ENCODE data around the gene PKMYT1. TPM values are rescaled to one million over a fixed set of nuclear protein-coding genes. Genes with fewer than 3 reads are reported as not detected.

PKMYT1 gene
- total and polyA plus RNA-seq, 9 of the 15 experiments (the other 6 are each of a cell fraction or from before 2014, with no cell fraction given): 8.7 to 201 (median 37.8) TPM

- TF ChIP-seq TCF7L2 (IDR thresholded peaks at IDR 0.05; ENCODE audit: low read depth, low read length): no peak
- no peak for TF ChIP-seq RHOXF2B (CRISPR knock-in tag; conservative IDR thresholded peaks at IDR 0.05)
- no peak for TF ChIP-seq DEAF1 (CRISPR knock-in tag; IDR thresholded peaks at IDR 0.05)
- TF ChIP-seq, protein P1, sequence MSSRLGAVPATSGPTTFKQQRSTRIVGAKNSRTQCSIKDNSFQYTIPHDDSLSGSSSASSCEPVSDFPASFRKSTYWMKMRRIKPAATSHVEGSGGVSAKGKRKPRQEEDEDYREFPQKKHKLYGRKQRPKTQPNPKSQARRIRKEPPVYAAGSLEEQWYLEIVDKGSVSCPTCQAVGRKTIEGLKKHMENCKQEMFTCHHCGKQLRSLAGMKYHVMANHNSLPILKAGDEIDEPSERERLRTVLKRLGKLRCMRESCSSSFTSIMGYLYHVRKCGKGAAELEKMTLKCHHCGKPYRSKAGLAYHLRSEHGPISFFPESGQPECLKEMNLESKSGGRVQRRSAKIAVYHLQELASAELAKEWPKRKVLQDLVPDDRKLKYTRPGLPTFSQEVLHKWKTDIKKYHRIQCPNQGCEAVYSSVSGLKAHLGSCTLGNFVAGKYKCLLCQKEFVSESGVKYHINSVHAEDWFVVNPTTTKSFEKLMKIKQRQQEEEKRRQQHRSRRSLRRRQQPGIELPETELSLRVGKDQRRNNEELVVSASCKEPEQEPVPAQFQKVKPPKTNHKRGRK (tag; IDR thresholded peaks at IDR 0.05): no peak
- no peak for TF ChIP-seq E2F5 (CRISPR knock-in tag; IDR thresholded peaks at IDR 0.05)
- TF ChIP-seq PHTF2 (CRISPR knock-in tag; IDR thresholded peaks at IDR 0.05): no peak
- no peak for TF ChIP-seq HSF4 (CRISPR knock-in tag; IDR thresholded peaks at IDR 0.05; ENCODE audit: borderline replicate concordance)
- no peak for TF ChIP-seq SREBF1 (IDR thresholded peaks at IDR 0.05; ENCODE audit: borderline replicate concordance, low read depth, low read length)
- no peak for TF ChIP-seq TBL1XR1 (IDR thresholded peaks at IDR 0.05; ENCODE audit: low read length in 2 of 2)
- TF ChIP-seq SP2 (IDR thresholded peaks at IDR 0.05; ENCODE audit: extremely low read depth, low read depth, low read length, poor library complexity, severe bottlenecking): no peak
- TF ChIP-seq ZNF644 (tag; IDR thresholded peaks at IDR 0.05; ENCODE audit: low read depth): no peak
- no peak for TF ChIP-seq ZNF3 (CRISPR knock-in tag; IDR thresholded peaks at IDR 0.05)
- TF ChIP-seq ZNF354B (CRISPR knock-in tag; IDR thresholded peaks at IDR 0.05): no peak
- TF ChIP-seq ZNF57 (CRISPR knock-in tag; IDR thresholded peaks at IDR 0.05): no peak
- no peak for TF ChIP-seq ZBTB43 (CRISPR knock-in tag; IDR thresholded peaks at IDR 0.05)
- TF ChIP-seq KDM1A (IDR thresholded peaks at IDR 0.05): peak in 1 of 2 experiments; percentile 58; a peak in 1 of 4 replicates
- no peak for TF ChIP-seq CHCHD3 (CRISPR knock-in tag; IDR thresholded peaks at IDR 0.05)
- TF ChIP-seq CBFA2T3 (IDR thresholded peaks at IDR 0.05): no peak
- TF ChIP-seq MAFF (IDR thresholded peaks at IDR 0.05; ENCODE audit: low read length): no peak
- TF ChIP-seq IRF2 (CRISPR knock-in tag; IDR thresholded peaks at IDR 0.05): no peak
- TF ChIP-seq KAT2B (IDR thresholded peaks at IDR 0.05; ENCODE audit: low read depth, low read length): no peak
- no peak for TF ChIP-seq SIN3B (IDR thresholded peaks at IDR 0.05; ENCODE audit: low read depth)
- peak in 1 of 2 experiments; percentile 34; a peak in 1 of 4 replicates for TF ChIP-seq MNT (conservative IDR thresholded peaks at IDR 0.05)
These were observed 1.1 kb upstream of the PKMYT1 start (continued) for GRCh38 chr16:2981177-2981898.
